ENCODE results near the gene PAPSS1.

DNA sequence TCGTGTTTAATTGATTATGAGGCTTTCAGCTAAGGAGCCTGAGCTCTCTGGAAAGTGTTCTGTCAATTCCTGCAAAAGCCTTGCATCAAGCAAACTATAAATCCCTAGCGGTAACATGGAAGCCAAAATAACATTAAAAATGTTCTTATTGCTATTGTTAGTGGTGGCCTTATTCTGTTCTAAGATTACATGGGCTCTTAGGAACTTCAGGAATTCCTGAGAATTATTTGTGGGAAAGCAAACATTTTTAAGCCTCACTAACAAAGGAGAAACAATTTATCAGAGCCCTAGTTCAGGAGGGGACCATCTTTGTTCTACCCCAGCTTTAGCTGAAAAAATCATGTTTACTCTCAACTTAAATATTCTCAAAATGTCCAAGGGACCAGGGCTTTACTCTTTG is 119.6 kb downstream of the PAPSS1 start:
- TF ChIP-seq, protein P1, sequence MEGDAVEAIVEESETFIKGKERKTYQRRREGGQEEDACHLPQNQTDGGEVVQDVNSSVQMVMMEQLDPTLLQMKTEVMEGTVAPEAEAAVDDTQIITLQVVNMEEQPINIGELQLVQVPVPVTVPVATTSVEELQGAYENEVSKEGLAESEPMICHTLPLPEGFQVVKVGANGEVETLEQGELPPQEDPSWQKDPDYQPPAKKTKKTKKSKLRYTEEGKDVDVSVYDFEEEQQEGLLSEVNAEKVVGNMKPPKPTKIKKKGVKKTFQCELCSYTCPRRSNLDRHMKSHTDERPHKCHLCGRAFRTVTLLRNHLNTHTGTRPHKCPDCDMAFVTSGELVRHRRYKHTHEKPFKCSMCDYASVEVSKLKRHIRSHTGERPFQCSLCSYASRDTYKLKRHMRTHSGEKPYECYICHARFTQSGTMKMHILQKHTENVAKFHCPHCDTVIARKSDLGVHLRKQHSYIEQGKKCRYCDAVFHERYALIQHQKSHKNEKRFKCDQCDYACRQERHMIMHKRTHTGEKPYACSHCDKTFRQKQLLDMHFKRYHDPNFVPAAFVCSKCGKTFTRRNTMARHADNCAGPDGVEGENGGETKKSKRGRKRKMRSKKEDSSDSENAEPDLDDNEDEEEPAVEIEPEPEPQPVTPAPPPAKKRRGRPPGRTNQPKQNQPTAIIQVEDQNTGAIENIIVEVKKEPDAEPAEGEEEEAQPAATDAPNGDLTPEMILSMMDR (IDR thresholded peaks at IDR 0.05): no peak
- no peak for TF ChIP-seq POLR2A (IDR thresholded peaks at IDR 0.05)
